ENCODE data around the gene NCS1. TPM values are rescaled to one million over a fixed set of nuclear protein-coding genes. Genes with fewer than 3 reads are reported as not detected.

Gene NCS1
- total RNA-seq, 1 donor from 2014 or later: 206 TPM

DNA sequence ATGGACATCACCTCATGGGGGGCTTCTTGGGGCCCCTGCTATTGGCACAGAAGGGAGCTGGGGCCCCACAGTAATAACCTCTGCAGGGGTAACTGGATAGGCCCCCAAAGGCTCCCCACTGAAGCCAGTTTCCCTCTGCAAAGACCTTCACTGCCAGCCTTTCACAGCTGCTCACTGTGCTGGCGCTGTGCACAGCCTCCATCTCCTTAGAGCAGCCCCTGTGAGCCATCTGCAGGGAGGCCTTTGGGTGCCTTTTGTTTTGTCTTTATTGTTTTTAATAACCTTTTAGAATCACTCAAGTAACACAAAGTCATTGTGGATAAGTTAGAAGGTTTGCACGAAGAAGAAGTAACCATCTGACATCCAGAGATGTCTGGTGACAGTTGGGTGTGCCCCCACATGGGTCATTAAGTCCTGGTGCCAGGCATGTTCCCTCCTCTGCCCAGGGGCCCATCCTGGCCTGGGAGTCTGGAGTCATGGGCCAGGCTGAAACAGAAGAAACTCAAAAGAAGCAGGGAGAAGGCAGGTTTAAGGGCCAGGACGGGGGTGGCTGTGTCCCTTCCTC is 42.7 kb downstream of the NCS1 start:
- DNase-seq: no peak

DNA sequence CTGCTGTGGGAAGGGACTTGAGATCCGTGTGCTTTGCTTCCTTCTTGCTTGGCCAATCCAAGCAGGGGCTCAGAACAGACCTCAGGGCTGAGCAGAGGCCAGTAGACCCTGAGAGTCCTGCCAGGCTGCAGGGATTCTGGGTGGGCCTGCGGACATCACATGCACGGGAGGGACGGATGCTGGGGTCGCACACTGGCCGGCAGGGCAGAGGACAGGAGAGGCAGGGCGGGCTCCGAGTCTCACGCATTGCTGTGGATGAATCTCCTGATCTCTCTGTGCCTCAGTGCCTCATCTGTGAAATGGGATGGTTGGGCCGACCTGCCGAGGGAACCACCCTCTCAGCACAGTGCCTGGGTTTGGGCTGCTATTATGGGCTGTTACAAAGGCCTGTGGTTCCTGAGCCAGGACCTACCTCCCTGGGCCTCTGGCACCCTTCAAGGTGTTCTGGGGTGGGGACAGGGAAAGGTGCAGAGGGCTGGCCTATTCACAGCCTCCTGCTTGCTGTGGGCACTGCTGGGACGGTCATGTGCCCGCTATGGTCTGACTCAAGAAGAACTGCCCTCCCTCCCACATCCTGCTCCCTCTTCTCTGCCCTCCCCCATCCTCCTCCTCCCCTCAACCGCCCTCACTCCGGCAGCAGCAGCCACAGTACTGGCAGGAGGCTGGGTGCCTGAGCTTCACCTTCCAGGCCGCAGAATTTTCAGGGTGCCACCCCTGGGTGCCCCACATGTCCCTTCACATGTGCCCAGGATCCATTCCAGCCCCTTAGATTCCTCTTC is 43.3 kb downstream of the NCS1 start:
- DNase-seq: peak; percentile 34

DNA sequence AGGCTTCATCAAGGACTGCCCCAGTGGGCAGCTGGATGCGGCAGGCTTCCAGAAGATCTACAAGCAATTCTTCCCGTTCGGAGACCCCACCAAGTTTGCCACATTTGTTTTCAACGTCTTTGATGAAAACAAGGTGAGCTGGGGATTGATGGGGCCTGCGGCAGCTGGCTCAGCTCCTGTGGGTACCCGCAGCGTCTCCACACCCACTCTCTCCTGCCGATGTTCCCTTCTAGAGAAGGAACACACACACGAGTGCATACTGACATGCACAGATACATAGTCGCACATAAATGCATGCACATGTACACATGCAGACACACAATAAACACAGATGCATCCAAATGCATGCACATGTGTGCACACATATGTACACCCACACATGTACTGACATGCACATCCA is 45.6 kb downstream of the NCS1 start:
- DNase-seq: no peak

DNA sequence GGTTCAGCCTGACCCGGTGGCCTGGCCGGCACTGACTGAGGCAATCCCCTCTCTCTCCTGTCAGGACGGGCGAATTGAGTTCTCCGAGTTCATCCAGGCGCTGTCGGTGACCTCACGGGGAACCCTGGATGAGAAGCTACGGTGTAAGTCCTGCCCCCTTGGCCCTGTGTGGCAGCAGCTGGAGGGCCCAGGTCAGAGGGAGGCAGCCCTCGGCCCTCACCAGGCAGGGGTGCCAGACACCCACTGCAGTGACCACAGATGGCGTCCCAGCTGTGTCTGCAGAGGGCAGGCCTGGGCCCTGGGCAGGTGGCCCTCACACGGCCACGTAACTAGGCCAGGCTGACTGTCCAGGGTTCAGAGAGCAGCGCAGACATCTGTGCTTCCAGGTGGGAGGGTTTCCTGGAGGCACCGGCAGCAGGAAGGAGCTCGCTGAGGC is 47.5 kb downstream of the NCS1 start:
- no peak for DNase-seq

DNA sequence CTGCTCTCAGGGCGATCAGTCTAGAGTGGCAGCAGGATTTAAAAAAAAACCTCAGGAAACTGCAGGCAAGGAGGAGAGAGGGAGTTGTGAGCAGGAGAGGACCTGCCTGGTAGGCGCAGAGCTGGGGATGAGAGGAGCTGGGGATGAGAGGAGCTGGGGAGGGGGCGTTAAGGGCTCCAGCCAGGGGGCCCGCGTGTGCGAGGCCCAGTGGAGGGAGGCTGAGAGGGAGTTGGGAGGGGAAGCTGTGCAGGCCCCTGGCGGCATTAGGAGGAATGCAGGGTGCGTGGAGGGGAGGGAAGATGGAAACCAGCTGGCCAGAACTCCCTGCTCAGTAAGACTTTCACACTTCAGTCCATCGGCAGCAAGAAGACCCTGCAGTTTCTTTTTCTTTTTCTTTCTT is 48.1 kb downstream of the NCS1 start:
- no peak for DNase-seq

DNA sequence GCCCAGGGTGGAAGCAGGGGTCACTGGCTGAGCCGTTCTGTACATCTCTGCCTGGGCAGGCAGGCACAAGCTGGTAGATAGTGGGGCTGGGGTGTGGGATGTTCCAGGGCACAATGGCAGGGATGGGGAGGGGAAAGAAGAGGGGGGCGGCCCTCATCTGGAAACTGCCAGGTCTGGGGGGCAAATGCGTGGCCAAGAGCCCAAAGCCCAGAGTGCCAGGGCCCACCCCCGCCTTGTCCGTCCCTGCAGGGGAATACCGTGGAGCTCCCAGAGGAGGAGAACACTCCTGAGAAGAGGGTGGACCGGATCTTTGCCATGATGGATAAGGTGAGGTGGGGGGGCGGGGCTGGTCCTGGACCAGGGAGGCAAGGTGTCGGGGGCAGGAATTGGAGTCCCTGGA is 50.6 kb downstream of the NCS1 start:
- no peak for DNase-seq

DNA sequence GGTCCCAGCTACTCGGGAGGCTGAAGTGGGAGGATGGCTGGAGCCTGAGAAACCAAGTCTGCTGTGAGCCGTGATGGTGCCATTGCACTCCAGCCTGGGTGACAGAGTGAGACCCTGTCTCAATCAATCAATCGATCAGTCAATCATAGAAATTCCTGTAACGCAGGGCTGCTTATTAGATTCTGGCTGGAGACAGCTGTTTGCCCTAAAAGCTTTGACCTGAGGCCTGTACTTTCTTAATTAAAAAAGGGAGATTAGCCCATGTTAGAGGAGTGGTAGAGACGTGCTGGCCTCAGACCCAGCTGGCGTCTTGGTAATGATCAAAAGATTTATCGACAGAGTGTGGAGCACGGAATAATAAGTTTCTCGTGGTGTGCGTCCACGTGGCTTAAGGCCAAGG is 52.9 kb downstream of the NCS1 start:
- no peak for DNase-seq

DNA sequence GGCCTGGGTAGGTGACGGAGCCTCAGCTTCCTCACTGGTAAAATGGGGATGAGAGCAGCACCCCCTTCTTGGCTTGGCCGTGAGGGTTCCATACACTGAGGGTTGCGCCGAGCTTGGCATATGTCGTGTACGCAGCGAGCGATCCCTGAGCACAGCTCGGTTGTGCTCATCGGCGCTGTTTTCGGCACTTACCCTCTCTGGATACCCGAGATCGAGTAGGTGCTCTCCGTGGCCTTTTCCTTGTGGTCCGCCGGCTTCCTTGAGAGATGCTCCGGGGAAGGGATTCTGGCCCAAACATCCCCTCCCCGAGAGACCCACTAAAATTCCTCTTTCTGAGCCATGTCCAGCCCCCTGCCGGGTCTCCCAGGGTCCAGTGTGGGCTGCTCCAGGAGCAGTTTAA is 53.4 kb downstream of the NCS1 start:
- DNase-seq: no peak

DNA sequence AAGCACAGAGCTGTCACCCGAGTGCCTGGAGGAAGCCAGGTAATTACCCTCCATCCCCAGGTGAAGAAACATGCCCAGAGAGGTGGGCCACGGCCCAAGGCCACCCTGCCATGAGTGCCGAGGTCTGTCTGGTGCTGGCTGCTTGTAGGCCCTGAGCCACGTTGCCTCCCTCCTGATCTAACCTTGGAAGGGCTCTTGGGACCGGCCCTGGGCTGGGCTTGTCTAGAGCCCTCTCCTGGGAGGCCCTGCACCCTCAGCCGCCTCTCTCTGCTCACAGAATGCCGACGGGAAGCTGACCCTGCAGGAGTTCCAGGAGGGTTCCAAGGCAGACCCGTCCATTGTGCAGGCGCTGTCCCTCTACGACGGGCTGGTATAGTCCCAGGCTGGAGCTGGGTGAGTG is 53.9 kb downstream of the NCS1 start:
- DNase-seq: no peak

DNA sequence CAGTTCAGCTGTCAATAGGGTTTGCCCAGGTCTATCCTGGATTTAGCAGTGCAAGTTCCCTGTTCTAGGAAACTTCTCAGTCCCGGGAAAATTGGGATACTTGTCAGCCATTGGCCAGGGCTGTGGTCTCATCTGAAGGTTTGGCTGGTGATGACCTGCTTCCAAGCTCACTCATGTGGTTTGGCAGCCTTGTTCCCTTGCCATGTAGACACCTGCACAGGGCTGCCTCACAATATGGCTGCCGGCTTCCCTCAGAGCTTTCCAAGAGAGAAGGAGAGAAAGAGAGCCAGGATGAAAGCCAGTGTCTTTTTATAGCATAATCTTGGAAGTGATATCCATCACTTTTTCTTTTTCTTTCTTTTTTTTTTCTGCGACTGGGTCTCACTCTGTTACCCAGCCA is 55.6 kb downstream of the NCS1 start:
- no peak for DNase-seq

DNA sequence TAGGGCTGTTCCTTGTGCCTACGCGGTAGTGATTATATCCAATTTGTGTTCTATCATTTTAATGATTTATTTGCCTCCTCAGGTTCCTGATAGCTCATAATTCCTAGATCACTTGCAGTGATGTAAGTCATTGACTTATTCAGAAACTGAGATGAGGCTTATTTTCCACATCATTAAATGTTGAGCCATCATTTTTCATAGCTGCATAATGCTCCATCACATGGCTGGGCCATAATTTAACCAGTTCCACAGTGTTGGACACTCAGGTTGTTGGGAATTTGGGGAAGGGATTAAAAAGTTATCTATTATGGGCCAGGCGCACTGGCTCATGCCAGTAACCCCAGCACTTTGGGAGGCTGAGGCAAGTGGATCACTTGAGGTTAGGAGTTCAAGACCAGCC is 57.6 kb downstream of the NCS1 start:
- DNase-seq: no peak

DNA sequence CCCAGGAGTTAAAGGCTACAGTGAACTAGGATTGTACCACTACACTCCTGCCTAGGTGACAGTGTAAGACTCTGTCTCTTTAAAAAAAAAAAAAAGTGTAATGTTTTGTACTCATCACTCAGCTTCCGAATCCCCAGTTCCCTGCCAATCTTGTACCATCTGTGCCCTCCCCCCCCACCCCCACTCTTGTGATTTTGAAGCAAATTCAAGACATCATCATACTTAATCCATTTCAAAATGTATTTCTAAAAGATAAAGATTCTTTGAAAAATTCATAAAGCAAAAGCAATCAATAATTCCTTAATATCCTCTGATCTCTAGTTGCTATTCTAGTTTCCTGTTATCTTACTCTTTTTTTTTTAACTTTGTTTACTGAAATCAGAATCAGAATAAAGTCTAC is 58.4 kb downstream of the NCS1 start:
- DNase-seq: no peak

DNA sequence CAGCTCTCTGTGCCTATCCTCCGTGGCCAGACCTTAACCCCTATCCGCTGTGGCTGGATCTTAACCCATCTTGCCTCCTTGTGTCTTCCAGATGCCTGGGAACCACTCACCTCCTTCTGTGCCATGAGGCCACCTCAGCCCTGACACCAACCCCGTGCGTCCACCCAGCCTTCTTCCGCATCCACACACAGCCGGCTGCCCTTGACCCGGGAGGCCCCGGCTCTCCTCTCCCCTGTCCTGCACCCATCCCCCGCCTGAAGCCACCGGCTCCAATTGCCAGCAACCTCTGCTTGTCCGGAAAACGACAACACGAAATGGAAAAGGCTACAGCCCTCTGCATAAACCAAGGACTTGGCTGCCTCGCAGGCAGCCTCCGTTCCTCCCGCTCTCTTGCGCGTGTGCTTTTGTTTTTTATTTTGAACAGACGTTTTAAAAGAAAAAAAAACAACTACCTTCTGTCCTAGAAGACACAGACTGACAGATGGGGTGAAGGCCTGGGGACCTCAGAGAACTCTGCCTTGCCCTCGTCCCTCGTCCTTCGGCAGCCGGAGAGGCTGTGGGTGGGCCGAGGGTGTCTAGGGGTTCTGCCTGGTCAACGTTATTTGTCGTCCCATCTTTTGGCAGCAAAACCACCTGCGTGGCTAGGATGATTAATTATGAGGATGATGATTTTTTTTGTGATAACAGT is 60.8 kb downstream of the NCS1 start:
- no peak for DNase-seq

DNA sequence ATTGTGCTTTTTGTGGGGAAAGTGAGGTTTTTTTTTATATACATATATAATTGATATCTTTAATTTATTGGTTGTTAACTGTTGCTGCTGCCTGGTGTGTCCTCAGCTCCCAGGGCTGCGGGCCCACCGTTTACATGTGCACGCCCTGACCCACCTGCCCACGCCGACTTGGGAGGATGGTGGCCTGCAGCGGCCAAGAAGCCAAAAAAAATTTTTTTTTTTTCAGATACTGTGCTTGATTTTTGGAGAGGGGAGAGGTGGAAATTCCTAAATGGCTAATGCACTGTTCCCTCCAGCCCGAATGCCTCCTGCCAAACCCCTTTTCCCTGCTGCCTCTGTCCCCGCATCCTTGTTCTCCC is 61.4 kb downstream of the NCS1 start:
- DNase-seq: no peak

DNA sequence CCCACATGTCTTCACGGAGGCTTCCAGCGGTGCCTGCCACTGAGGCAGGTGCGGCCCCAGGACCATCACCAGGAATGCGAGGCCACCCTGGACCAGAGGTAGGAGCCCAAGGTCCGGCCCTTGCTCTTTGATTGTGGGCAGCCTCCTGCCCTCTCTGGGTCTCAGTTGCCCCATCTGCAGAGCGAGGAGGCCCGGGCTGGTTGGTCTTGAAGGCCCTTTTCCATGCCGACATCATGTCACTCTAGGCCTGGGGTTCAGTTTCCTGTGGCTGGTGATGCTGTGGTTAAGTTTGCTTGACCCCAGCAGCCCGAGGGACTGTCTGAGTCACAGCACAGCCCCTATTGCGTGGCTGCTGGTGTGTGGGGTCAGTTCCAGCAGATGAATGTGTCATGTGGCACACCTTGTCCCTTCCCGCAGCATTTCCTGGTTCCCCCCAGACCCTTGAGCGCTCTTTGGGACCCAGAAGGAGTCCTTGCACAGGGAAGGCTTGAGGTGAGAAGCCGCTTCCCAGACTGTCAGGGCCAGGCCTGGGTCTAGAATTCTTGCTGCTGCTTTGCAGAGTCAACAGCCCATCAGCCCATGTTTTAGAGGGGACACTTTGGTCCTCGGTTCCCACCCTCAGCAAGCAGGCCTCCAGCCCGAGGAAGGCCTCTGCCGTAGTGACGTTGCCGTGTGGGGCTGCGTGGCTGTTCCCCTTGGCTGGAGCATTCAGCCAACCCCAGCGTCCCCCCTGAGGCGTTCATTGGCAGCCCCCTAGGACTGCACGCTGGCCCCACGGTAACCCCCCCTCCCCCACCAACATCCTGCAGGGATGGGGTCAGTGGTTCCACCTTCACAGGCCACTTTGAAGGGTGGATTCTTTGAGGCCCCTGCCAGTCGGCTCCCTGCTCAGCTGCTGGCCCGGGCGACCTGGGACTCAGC is 62.4 kb downstream of the NCS1 start:
- DNase-seq: no peak

DNA sequence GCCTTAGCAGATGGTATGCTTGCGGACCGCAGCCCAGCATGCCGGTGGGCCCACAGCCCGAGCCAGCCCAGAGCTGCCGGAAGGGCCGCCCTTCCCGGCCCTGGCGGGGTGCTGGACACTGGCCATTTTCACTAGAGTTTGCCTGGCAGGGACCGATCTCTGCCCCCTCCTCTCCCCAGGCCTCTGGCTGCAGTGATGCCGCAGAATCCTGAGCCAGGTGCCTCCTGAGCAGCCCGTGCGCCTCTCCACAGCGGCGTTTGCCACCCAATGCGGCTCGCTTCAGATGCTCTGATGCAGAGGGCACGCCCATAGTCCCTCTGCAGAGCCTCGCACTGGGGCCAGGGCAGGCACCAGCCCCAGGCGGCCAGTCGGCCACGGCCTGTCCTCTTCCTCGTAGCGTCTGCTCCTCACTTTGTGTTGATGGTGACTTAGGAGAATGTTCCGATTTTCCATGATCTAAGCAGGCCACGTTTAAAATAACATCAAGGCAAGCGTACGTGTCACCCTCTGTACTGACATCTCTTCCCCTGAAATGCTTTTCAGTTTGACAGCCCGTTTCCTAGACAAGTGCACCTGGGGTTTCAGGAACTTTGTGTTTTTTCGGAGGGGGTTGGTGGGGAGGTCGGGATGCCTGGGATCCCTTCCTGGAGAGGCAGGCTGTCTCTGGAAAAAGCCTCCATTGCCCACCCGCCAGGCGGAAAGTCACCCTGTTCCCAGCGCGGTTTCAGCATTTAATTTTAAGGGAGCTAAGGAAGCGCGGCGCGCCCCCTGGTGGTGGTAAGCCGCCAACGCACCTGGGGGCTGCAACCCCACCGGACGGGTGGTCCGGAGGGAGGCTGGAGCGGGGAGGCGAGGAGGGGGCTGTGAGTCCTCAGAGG is 63.6 kb downstream of the NCS1 start:
- peak; percentile 55 for DNase-seq

DNA sequence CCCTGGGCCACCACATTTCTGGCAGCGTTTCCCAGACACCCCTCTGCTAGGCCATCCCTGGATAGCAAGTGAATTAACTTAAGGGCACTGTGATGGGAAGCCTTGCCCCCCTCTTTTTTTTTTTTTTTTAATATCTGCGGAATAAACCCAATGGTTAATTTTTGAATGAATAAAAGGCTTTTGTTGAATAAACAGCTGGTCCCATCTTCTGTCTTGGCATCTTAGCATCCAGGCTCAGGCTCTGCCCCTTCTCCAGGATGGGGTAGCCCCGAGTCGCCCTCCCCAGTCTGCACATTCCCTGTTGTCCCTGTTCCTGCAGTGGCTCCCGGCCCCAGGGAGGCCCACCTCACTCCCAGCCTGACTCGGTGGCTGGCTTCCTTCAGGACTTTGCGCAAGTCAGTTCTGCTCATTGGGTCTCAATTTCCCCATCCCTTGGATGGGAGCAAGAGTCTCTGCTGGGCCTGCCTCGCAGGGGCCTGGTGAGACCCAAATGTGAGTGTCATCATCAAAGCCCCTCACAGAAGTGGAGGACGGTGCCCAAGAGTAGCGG is 64.3 kb downstream of the NCS1 start:
- no peak for DNase-seq

DNA sequence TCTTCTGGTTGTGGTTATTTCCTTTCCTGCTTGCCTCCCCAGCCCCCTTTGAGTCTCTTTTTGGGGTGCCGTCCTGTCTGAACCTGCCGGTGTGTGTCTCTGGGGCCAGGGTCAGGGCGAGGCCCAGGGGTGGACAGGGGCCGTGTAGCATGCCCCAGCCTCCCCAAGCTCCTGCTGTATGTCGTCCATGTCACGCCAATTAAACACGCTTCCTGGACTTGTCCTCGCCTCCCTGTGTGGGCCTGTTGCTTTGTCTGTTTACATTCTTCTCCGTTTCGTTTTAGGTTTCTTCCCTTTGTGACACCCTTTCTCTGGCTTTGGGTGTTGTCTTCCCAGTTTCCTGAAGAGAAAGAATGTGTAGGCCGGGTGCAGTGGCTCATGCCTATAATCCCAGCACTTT is 64.9 kb downstream of the NCS1 start:
- no peak for DNase-seq

DNA sequence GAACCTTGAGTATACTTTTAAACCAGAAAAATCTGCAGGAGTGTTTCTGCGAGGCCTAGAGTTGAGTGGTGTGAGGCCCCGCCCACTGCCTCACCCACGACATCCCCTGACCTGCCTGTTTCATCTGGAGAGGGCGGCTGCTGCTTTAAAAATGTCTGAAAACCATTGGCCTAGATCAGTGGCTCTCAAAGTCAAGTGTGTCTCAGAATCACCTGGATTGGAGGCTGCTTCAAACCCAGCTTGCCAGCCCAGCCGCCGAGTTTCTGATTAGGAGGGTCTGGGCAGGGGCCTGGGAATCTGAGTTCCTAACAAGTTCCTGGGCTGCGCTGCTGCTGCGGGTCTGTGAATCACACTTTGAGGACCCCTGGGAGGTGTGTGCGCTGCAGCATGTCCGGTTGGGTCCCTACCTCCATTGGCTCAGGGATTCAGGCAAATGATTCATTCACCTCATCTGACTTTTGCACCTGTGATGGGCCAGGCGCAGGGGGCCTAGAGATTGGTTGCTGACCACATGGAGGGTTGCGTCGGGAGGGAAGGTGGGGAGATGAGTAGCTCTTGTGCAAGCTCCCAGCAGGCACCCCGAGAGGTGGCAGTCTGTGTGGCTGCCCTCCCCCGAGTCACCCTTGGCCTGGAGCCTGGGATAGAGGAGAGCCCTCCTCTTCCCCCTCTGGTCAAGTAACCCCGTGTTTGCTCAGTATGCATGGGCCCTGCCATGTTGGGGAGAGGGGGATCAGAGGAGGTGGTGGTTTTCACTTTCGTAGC is 65.7 kb downstream of the NCS1 start:
- DNase-seq: no peak

DNA sequence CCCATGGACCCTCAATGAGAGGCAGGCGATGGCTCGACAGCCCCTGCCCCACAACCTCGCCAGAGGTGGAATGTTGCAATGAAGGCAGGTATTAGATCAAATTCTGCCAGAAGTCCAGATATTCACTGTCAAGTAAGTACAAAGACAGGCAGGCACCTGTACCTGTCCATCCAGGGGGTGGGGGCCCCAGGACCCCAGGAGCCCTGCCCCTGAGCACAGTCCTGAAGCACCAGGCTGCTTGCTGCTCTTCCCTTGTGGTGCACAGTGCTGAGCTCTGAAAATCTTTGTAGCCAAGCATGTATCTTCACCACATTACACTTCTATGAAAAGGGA is 67.1 kb downstream of the NCS1 start:
- no peak for DNase-seq

DNA sequence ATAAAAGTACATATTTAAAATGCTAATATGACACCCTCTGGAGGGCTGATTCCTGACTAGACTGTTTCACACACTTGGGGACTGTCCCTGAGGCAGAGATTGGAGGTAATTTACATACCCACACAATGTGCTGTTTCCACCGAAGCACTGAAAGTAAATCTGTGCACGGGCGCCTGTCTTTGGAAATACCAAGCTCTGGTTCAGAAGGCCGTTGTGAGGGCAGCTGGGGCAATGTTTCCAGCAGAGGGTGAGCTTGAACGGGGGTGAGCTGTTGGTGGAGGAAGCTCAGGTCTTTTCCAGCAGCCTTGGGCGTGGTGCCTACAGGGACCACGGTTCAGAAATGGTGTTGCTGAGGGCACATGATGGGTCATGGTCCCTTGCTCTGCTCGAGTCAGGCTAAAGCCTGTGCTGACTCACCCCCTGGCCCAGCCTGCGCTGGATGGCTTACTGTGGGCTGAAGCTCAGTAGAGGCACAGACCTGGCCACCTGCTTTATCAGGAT is 67.6 kb downstream of the NCS1 start:
- no peak for DNase-seq

All from occipital lobe (tissue), 2 donors.